NCI-H1694 (cell line): ENCODE data around the gene DPP6.

Source experiments
- DNase-seq: peaks from one replicate; lab custom pipeline; 2025; lab: John Stamatoyannopoulos, UW

DPP6 gene

GRCh38 chr7:154232700-154233099 lies 180.5 kb downstream of the DPP6 start:
- no peak for DNase-seq

DNA sequence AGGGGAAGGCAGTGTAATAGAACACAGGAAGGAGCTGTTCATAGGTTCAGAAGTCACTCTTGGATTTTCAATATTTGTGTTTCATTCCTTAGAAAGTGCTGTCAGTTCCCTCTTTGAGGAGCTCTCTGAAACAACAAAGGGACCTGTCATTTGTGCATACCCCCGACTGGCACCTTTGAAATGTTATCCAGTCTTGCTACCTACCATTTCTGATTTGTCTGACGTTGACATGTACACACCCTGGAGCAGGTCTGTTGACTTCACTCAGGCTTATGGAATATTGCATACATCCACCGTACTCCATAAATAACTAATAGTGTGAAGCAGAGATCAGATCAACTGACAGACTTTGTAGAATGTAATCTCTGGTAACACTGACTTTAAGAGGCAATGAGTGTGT lies 189.8 kb downstream of the DPP6 start:
- no peak for DNase-seq

GRCh38 chr7:154242709-154243108 lies 190.5 kb downstream of the DPP6 start:
- DNase-seq: no peak

- no peak for DNase-seq
Observed at GRCh38 chr7:154252046-154252445, 199.8 kb downstream of the DPP6 start.

- no peak for DNase-seq
Observed at GRCh38 chr7:154253810-154254209, 201.6 kb downstream of the DPP6 start.

- no peak for DNase-seq
Observed at GRCh38 chr7:154255324-154255723, 203.1 kb downstream of the DPP6 start.

GRCh38 chr7:154256150-154256549 lies 204.0 kb downstream of the DPP6 start:
- DNase-seq: no peak

DNA sequence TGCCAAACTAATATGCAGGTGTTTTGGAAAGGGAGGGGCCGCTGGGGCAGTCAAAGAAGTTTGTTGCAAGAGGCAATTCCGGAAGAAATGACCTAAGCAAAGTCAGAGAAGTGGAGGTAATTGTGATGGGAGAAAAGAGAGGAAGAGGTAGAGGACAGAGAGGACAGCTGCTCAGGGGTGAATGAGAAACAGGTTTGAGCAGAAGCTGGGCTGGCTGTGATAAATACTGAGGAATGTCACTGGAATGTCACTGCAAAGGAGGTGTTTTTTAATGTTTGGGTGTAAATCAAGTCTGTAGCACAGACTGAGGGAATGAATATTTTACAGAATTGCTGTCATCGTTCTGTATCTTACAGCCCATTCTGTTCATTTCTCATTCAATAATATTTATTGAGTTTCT lies 207.2 kb downstream of the DPP6 start:
- DNase-seq: no peak

DNA sequence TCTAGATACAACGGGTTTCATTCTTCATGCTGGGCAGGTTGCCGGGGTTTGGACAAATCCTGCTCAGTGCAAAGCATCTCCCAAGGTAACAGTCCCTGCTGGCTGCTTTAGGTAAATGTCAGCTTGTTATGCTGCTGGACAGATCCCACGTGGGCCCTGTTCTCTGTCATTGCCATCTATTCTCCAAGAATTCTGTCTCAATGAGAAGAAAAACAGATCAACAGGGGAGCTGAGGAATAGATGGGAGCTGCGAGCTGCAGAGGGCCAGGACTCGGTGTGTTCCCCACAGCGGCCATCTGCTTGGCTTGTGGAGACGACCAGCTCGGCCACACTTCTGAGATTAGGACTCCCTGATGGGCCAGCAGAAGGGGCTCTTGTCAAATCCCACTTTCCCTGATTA lies 235.2 kb downstream of the DPP6 start:
- no peak for DNase-seq

DNA sequence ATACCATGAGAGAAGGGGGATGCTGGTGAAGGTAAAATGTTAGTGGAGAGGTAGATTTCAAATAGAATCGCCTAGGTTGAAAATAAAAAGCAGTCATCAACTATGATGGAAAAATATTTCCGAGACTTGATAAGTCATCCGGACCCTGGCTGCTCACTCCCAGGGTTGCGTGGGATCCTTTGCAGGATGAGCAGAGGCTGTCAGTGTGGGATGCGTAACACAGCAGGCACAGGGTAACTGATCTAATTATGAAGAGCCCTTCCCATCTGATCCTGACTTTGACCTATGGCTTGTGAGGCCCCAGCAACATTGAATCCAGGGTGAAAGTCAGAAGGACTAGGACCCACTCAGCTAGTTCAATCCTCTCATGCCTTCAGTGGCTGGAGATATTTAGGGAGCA lies 236.9 kb downstream of the DPP6 start:
- DNase-seq: no peak

DNA sequence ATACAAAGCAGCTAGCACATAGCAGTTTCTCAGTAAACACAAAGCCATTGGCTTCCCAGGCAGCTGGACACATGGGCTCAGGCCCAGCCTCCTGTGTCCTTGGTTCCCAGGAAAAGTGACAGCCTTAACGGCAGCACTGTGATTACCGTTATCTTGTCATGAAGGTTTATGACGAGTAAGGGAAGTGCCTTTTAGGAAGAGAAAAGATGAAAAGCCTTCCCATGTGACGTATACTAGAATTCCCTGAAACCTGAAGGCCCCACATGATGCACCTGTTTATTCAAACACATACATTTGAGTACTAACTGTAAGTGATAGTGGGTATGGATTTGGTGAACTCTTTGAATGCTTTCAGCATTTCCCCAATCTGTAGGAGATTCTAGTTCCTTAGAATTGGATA lies 244.2 kb downstream of the DPP6 start:
- no peak for DNase-seq

DNA sequence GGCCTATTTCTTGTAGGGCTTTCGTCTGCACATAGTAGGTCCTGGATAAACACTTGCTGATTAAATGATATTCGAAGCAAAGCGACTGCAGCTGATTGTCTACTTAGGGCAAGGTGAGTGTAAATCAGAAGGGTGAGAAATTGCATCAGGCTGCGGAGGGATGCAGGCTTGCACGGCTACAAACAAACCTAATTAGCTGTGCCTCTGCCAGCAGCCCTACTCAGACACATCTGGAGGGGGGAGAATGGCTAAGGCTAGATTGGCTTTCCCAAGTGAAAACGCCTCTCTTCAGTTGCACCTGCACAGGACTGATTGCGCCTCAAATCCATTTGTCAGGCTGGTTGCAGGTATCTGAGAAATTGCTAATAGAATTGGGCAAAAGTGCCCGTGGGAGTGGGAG lies 247.5 kb downstream of the DPP6 start:
- no peak for DNase-seq

- DNase-seq: no peak
Observed at GRCh38 chr7:154302380-154302779, 250.2 kb downstream of the DPP6 start.

DNA sequence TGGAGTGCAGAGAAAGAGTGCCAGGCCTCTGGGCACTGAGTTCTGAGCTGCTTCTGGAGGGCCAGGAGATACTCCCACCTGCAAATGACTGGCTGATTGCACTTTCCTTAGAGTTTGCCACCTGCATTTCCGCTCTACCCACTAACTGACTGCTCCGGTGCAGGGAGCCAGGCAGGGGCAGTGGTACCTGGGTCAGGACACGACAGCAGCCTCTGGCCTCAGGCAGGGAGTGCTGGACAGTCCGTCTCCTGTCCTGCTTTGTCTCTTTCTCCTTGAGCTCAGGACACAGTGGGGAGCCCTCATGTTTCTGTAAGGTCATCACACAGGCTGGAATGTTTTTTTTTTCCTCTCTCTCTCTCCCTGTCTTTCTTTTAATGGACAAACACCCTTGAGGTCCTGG lies 252.0 kb downstream of the DPP6 start:
- DNase-seq: no peak

- DNase-seq: no peak
Observed at GRCh38 chr7:154304740-154305700, 252.8 kb downstream of the DPP6 start.

DNA sequence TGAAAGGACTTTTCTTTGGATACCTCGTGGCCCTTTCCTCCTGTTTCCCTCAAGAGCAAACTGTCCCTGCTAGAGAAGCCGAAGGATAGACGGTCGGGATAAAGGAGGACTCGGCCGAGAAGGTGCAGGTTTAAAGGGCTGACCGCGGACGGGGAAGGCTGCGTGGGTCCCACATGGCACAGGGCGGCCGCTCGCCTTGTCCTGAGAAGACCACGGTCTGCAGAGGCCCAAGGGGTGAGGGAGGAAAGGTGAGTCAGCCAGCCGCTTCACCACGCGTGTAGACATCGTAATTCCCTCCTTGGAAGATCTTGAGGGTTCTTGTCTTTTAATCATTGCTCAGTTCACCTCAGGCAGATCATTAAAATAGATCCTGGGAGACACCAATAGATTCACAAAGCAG lies 253.8 kb downstream of the DPP6 start:
- no peak for DNase-seq

GRCh38 chr7:154308928-154309327 lies 256.7 kb downstream of the DPP6 start:
- no peak for DNase-seq

DNA sequence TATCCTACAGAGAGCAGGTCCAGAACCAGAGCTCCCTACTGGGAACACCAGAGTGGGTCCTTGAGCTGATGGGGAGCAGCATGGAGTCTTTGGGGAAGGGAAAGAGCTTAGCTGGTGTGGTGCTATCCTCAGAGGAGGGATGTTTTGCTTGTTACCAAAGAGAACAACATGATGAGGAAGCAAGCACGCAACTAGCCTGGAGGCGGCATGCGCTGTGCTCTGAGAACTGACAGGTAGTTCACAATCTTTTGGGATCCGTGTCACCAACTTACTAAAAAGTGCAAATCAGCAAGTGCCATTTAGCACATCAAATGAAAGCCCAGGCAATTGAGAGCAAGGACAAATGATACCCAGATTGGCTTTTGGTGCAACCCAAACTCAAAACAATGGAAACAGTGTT lies 257.9 kb downstream of the DPP6 start:
- no peak for DNase-seq

DNA sequence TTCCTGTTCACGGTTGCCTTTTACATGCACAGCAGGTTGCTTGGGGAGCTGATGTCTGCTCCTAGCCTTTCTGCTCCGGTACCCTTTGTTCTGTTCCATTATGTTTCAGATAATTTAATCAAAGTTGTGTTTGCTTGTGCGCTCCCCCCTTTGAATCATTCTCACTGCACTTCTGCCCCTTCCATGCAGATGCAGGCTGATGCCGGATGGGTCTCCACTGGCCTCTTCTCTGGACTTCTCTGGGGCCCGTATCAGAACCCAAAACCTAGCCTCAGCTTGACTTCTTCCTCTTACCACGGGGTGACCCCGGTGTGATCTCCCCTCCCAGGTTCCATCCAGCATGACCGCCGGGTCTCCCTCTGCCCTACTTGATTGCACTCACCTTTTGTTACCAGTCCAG lies 272.0 kb downstream of the DPP6 start:
- DNase-seq: no peak

DNA sequence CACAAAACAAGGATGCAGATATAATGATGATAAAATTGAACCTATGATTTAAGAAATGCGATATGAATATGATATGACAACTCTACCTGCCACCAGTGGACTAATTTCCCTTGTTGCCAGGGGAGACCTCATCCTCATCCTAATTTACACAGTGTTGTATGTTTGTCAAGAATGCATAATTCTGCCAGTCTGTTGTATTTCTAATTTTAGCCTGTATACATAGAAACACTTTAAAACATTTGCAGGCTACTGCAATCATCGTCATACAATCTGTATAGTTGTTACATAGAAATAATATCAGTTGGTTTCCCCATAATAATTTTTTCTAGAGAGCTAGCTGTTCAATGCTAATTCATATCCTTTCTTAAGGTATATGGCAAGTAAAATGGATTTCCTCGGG lies 274.2 kb downstream of the DPP6 start:
- no peak for DNase-seq

GRCh38 chr7:154330318-154330717 lies 278.1 kb downstream of the DPP6 start:
- no peak for DNase-seq

DNA sequence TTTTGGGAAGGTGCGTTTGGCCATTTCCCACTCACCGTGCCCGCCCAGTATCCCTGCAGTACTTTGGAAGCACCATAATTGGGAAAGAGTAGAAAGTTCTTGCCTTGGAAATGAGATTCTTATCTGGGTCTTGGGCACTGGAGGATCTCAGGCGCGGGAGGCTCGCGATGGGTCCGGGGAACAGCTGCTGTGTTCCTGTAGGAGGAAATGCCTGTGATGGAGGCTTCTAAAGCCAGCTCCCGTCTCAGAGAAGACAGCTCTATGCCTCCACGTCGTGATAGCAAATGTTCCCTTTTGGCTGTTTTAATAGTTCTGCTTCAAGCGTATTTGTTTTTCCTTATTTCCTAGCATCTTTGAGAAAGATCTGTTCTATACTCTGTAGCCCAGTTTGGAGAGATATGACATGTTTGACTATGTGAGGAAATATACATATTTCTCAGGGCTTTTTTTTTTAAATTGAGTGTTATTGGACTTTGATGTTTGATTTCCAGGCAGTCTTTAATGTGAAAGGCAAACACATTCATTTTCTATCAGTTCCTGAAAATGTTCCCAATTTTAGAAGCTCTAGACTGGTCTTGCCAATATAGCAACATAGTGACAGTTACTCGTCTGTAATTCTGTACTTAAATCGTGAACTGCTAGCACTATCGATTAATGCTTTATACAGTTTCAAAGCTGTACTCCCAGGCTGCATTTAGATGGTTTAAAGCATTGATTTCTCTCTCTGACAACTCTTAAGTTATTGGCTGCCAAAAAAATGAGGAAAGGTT lies 280.8 kb downstream of the DPP6 start:
- no peak for DNase-seq

- DNase-seq: no peak
Observed at GRCh38 chr7:154336295-154336694, 284.1 kb downstream of the DPP6 start.
